ENCODE data around the gene ZNF674. TPM values are rescaled to one million over a fixed set of nuclear protein-coding genes. Genes with fewer than 3 reads are reported as not detected.

Gene ZNF674
- total and polyA plus RNA-seq, 10 of the 15 experiments (the other 5 are each of a cell fraction or from before 2014, with no cell fraction given), result 1.0 to 3.7 (median 1.8) TPM

DNA sequence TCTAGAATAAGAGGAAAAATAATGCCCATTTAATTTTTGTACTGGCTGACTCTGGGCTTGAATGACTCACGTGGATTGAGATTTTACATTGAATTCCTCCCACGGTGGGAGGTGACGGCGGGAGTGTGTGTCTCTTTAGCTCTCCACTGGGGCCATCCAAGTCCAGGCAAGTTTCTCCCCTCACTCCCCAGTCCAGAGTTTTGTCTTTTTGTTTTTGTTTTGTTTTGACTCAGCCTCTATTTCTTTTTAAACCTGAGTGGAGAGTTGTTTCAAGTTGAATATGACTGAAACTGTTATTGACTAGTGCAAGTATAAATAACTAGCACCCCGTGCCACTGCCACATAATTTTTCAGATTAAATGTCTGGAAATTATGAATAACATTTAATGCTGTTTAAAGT lies 41.9 kb upstream of the ZNF674 start:
- H3K4me3 ChIP-seq, result no peak overlapping the region
- CTCF ChIA-PET, result interaction anchor here (1.1 to 3.4 kb wide), 4 partner anchors 10 to 106 kb away, joined by 4 to 19 read pairs (median 8); no protein-coding TSS in a partner anchor
- peak; percentile 28; the same call in 1 of the 2 replicates for TF ChIP-seq FOXM1 (IDR thresholded peaks at IDR 0.05; ENCODE audit: low read depth, low read length)
- no peak for TF ChIP-seq PAX5 (IDR thresholded peaks at IDR 0.05; ENCODE audit: borderline replicate concordance, low read depth, low read length)
- TF ChIP-seq MTA3 (IDR thresholded peaks at IDR 0.05; ENCODE audit: borderline replicate concordance, low read length), result peak; percentile 33; the same call in 1 of the 2 replicates
- no peak for TF ChIP-seq SREBF1 (IDR thresholded peaks at IDR 0.05; ENCODE audit: low read length)
- TF ChIP-seq ETV6 (conservative IDR thresholded peaks at IDR 0.05 in 1 of 2, IDR thresholded peaks at IDR 0.05 in 1 of 2; ENCODE audit: borderline replicate concordance in 1 of 2, low read depth in 1 of 2), result 0 out of 4 replicates have a peak, but pooled peaks of 1 of the 2 experiments have one; percentile 16
- no peak for TF ChIP-seq CHD2 (IDR thresholded peaks at IDR 0.05; ENCODE audit: borderline replicate concordance, low read depth, low read length)
- TF ChIP-seq, protein P1, sequence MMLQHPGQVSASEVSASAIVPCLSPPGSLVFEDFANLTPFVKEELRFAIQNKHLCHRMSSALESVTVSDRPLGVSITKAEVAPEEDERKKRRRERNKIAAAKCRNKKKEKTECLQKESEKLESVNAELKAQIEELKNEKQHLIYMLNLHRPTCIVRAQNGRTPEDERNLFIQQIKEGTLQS (IDR thresholded peaks at IDR 0.05; ENCODE audit: borderline replicate concordance, extremely low read depth, low read depth, low read length), result no peak
- TF ChIP-seq, protein P2, sequence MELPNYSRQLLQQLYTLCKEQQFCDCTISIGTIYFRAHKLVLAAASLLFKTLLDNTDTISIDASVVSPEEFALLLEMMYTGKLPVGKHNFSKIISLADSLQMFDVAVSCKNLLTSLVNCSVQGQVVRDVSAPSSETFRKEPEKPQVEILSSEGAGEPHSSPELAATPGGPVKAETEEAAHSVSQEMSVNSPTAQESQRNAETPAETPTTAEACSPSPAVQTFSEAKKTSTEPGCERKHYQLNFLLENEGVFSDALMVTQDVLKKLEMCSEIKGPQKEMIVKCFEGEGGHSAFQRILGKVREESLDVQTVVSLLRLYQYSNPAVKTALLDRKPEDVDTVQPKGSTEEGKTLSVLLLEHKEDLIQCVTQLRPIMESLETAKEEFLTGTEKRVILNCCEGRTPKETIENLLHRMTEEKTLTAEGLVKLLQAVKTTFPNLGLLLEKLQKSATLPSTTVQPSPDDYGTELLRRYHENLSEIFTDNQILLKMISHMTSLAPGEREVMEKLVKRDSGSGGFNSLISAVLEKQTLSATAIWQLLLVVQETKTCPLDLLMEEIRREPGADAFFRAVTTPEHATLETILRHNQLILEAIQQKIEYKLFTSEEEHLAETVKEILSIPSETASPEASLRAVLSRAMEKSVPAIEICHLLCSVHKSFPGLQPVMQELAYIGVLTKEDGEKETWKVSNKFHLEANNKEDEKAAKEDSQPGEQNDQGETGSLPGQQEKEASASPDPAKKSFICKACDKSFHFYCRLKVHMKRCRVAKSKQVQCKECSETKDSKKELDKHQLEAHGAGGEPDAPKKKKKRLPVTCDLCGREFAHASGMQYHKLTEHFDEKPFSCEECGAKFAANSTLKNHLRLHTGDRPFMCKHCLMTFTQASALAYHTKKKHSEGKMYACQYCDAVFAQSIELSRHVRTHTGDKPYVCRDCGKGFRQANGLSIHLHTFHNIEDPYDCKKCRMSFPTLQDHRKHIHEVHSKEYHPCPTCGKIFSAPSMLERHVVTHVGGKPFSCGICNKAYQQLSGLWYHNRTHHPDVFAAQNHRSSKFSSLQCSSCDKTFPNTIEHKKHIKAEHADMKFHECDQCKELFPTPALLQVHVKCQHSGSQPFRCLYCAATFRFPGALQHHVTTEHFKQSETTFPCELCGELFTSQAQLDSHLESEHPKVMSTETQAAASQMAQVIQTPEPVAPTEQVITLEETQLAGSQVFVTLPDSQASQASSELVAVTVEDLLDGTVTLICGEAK (IDR thresholded peaks at IDR 0.05; ENCODE audit: borderline replicate concordance), result no peak
- TF ChIP-seq, protein P3, sequence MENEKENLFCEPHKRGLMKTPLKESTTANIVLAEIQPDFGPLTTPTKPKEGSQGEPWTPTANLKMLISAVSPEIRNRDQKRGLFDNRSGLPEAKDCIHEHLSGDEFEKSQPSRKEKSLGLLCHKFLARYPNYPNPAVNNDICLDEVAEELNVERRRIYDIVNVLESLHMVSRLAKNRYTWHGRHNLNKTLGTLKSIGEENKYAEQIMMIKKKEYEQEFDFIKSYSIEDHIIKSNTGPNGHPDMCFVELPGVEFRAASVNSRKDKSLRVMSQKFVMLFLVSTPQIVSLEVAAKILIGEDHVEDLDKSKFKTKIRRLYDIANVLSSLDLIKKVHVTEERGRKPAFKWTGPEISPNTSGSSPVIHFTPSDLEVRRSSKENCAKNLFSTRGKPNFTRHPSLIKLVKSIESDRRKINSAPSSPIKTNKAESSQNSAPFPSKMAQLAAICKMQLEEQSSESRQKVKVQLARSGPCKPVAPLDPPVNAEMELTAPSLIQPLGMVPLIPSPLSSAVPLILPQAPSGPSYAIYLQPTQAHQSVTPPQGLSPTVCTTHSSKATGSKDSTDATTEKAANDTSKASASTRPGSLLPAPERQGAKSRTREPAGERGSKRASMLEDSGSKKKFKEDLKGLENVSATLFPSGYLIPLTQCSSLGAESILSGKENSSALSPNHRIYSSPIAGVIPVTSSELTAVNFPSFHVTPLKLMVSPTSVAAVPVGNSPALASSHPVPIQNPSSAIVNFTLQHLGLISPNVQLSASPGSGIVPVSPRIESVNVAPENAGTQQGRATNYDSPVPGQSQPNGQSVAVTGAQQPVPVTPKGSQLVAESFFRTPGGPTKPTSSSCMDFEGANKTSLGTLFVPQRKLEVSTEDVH (IDR thresholded peaks at IDR 0.05; ENCODE audit: low read depth, partially characterized antibody), result no peak
- TF ChIP-seq CBX3 (IDR thresholded peaks at IDR 0.05; ENCODE audit: borderline replicate concordance, low read depth), result no peak
- TF ChIP-seq DPF2 (IDR thresholded peaks at IDR 0.05), result no peak; the same call in 1 of the 2 replicates
- TF ChIP-seq CBX5 (IDR thresholded peaks at IDR 0.05; ENCODE audit: low read depth), result no peak
- no peak for TF ChIP-seq POLR2AphosphoS5 (IDR thresholded peaks at IDR 0.05; ENCODE audit: low read length)
- no peak for TF ChIP-seq NFYB (IDR thresholded peaks at IDR 0.05; ENCODE audit: insufficient read depth, low read depth, low read length)
- TF ChIP-seq CHD4 (IDR thresholded peaks at IDR 0.05), result no peak
- TF ChIP-seq IKZF2 (IDR thresholded peaks at IDR 0.05), result peak; percentile 67 to 74
- no peak for TF ChIP-seq RFX5 (IDR thresholded peaks at IDR 0.05; ENCODE audit: low read depth, low read length)

More for the DNA sequence above, 41.9 kb upstream of the ZNF674 start:
- ChIA-PET RAD21 (ENCODE audit: unreplicated experiment) (interaction anchor here (0.8 to 3.6 kb wide), 10 partner anchors 10 to 207 kb away, joined by 3 to 22 read pairs (median 5); no protein-coding TSS in a partner anchor), POLR2A (interaction anchor here (1.1 to 2.1 kb wide), 5 partner anchors 11 to 49 kb away, joined by 3 to 8 read pairs (median 4); no protein-coding TSS in a partner anchor), SMC1A (ENCODE audit: uncharacterized antibody, unreplicated experiment) (interaction anchor here (0.7 to 3.2 kb wide), 11 partner anchors 8 to 96 kb away, joined by 3 to 16 read pairs (median 8); no protein-coding TSS in a partner anchor)
- DNase-seq (ENCODE audit: low read depth, low spot score) (peak; percentile 55), ATAC-seq (peak; percentile 86), FAIRE-seq (peak; percentile 23)
- no peaks in the 10 kb centered on the region for H3K27me3 ChIP-seq (replicated peaks in 1 of 2; ENCODE audit: control insufficient read depth in 2 of 2, insufficient read depth in 2 of 2, low read length in 1 of 2)
- in situ Hi-C loops (cut with MboI) (no loop called here), intact Hi-C loops (cut with micrococcal nuclease; ENCODE audit: unreplicated experiment) (no loop called here)
- no peak overlapping the region for H2AFZ ChIP-seq (ENCODE audit: control insufficient read depth, low read depth, low read length)
- H3K79me2 ChIP-seq (ENCODE audit: control insufficient read depth, insufficient read depth, low read length), result peaks cover 15% of the 10 kb centered on the region
- WGBS (ENCODE audit: insufficient coverage, insufficient replicate concordance, low lambda C conversion rate, missing lambda C conversion rate), result under 1% methylated on average over 5 of the region's 5 CpGs
- peak overlapping the region; percentile 43; the same call in 1 of the 2 replicates for H3K27ac ChIP-seq (ENCODE audit: control insufficient read depth, insufficient read depth)
- no peaks in the 10 kb centered on the region; the same call in 1 of the 2 replicates for H4K20me1 ChIP-seq (ENCODE audit: control insufficient read depth, insufficient read depth)
- no peaks in the 10 kb centered on the region; a peak in 1 of 4 replicates for H3K36me3 ChIP-seq (ENCODE audit: control insufficient read depth in 2 of 2, insufficient read depth in 2 of 2, low read length in 1 of 2)
- peak overlapping the region; percentile 62; the same call in 1 of the 2 replicates for H3K4me2 ChIP-seq (ENCODE audit: control insufficient read depth, insufficient read depth)
- H3K4me1 ChIP-seq (ENCODE audit: control insufficient read depth, insufficient read depth, low read length), result peaks cover 21% of the 10 kb centered on the region
- H3K9me3 ChIP-seq (replicated peaks; ENCODE audit: control insufficient read depth, insufficient read depth, low read length), result no peaks in the 10 kb centered on the region; the same call in 2 of the 3 replicates
- no peak overlapping the region for H3K9ac ChIP-seq (ENCODE audit: control insufficient read depth, insufficient read depth, low read length)
- BruUV-seq (replicated peaks), result no TSS peak

Measured in GM12878 (cell line).